ENCODE measurements around the gene SPTBN1.

GRCh38 chr2:54407693-54408092, 48.4 kb upstream of the SPTBN1 start:
- TF ChIP-seq ZNF274 (IDR thresholded peaks at IDR 0.05; ENCODE audit: low read depth, low read length) (no peak), YY1 (IDR thresholded peaks at IDR 0.05; ENCODE audit: insufficient read depth, insufficient read length) (no peak)
